ENCODE data around the gene CWC22.
"Not testable (repeated sequence)": the region's sequence is repeated elsewhere in the genome, so short reads cannot be mapped to it uniquely, and the experiment has no call there.

DNA sequence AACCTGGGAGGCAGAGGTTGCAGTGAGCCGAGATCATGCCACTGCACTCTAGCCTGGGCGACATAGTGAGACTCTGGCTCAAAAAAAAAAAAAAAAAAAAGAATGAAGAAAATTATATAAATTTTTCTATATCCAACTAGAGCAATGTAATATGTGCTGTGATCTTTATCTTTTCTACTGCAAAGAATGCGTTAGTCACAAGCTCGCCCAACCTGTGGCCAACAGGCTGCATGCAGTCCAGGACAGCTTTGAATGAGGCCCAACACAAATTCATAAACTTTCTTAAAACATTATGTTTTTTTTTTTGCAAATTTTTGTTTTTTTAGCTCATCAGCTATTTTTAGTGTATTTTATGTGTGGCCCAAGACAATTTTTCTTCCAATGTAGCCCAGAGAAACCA, 48.8 kb downstream of the CWC22 start:
- TF ChIP-seq, protein P1, sequence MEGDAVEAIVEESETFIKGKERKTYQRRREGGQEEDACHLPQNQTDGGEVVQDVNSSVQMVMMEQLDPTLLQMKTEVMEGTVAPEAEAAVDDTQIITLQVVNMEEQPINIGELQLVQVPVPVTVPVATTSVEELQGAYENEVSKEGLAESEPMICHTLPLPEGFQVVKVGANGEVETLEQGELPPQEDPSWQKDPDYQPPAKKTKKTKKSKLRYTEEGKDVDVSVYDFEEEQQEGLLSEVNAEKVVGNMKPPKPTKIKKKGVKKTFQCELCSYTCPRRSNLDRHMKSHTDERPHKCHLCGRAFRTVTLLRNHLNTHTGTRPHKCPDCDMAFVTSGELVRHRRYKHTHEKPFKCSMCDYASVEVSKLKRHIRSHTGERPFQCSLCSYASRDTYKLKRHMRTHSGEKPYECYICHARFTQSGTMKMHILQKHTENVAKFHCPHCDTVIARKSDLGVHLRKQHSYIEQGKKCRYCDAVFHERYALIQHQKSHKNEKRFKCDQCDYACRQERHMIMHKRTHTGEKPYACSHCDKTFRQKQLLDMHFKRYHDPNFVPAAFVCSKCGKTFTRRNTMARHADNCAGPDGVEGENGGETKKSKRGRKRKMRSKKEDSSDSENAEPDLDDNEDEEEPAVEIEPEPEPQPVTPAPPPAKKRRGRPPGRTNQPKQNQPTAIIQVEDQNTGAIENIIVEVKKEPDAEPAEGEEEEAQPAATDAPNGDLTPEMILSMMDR (IDR thresholded peaks at IDR 0.05; ENCODE audit: insufficient read depth, low read length, poor library complexity, severe bottlenecking) = not testable (repeated sequence)
- not testable (repeated sequence) for TF ChIP-seq EZH2phosphoT487 (conservative IDR thresholded peaks at IDR 0.05; ENCODE audit: low read length)
